Endothelial cell of umbilical vein (primary cell): ENCODE results near the gene SSTR3. TPM values are rescaled to one million over a fixed set of nuclear protein-coding genes. Genes with fewer than 3 reads are reported as not detected.

Source experiments
- Bru-seq: library from RNA; stranded (reverse); fragments of 400-500 nt; gene quantifications from one replicate; lab custom pipeline; 2021; lab: Mats Ljungman, UMichigan
- BruChase-seq, 2 experiments: library from RNA; stranded (reverse); fragments of 400-500 nt; gene quantifications; one replicate each; lab custom pipeline; 2021; lab: Mats Ljungman, UMichigan
- BruUV-seq: library from RNA; stranded (reverse); fragments of 400-500 nt; replicated peaks from 2 replicates; lab custom pipeline; 2021; lab: Mats Ljungman, UMichigan
- CTCF ChIA-PET: fragments of 300-600, 350-600 bp; sonication (Branson Sonifier 250); formaldehyde crosslinking; loops from one replicate; lab custom pipeline; 2021; ENCODE audit warnings: antibody characterized with exemption, inconsistent platforms; lab: Charles Lee
- POLR2A ChIA-PET: fragments of 300-600, 350-600 bp; sonication (Branson Sonifier 250); formaldehyde crosslinking; loops from one replicate; lab custom pipeline; 2021; ENCODE audit warnings: antibody characterized with exemption, inconsistent platforms; lab: Charles Lee
- DNase-seq: peaks from one replicate; pipeline ENCODE4 v3.0.0-alpha.2; 2011; ENCODE audit warnings: low read depth, low spot score
- FAIRE-seq: peaks from 2 replicates; lab custom pipeline; 2011; peaks lifted over from hg19 to GRCh38; lab: Jason Lieb, UNC
- H2AFZ ChIP-seq: 2 replicates; pipeline ENCODE4 v1.6.0; 2012; ENCODE audit warnings: low read depth, low read length, control low read depth, inconsistent platforms
- H3K27ac ChIP-seq: 2 replicates; pipeline ENCODE4 v1.5.1; 2011; ENCODE audit warnings: low read depth, mild to moderate bottlenecking, control low read depth, low read length, moderate library complexity; ENCODE audit not compliant: insufficient read depth
- H3K27me3 ChIP-seq, 2 experiments: 2 replicates each; pipeline versions ENCODE4 v1.6.0 to v1.6.1; 2011; ENCODE audit warnings: low read length in 2 of 2, mixed read lengths in 1 of 2; ENCODE audit not compliant: control insufficient read depth in 2 of 2, insufficient read depth in 2 of 2
- H3K36me3 ChIP-seq, 2 experiments: 2 replicates in 1 of 2; 3 replicates in 1 of 2; pipeline ENCODE4 v1.5.1; 2011; ENCODE audit warnings: low read length in 2 of 2, mild to moderate bottlenecking in 1 of 2, moderate library complexity in 1 of 2; ENCODE audit not compliant: control insufficient read depth in 2 of 2, insufficient read depth in 2 of 2; ENCODE audit errors: extremely low read depth in 1 of 2
- H3K4me1 ChIP-seq: 3 replicates; pipeline ENCODE4 v1.5.1; 2011; ENCODE audit warnings: mild to moderate bottlenecking, low read length; ENCODE audit not compliant: control insufficient read depth, insufficient read depth; ENCODE audit errors: extremely low read depth
- H3K4me2 ChIP-seq: 2 replicates; pipeline ENCODE4 v1.6.1; 2011; ENCODE audit warnings: low read length, control low read depth, mixed read lengths; ENCODE audit not compliant: insufficient read depth
- H3K4me3 ChIP-seq, 3 experiments: fragments of 200-600 bp in 1 of 3; sonication (generic), shearing (Covaris generic) in 1 of 3; replicated peaks in 1 of 3; 2 replicates each; pipeline ENCODE4 v1.5.1; 2011 to 2016; ENCODE audit warnings: control low read depth in 3 of 3, low read length in 3 of 3, mild to moderate bottlenecking in 2 of 3, inconsistent platforms in 1 of 3, low read depth in 1 of 3, moderate library complexity in 1 of 3; ENCODE audit not compliant: insufficient read depth in 1 of 3
- H3K79me2 ChIP-seq: 2 replicates; pipeline ENCODE4 v1.6.0; 2012; ENCODE audit warnings: low read length, inconsistent platforms; ENCODE audit not compliant: control insufficient read depth, insufficient read depth
- H3K9ac ChIP-seq: replicated peaks from 2 replicates; pipeline ENCODE3; 2011; ENCODE audit warnings: low read length, control low read depth; ENCODE audit not compliant: insufficient read depth; ENCODE audit errors: extremely low read depth
- H3K9me1 ChIP-seq: replicated peaks from 3 replicates; pipeline ENCODE4 v1.6.0; 2011; ENCODE audit warnings: mild to moderate bottlenecking, low read length; ENCODE audit not compliant: control insufficient read depth, insufficient read depth; ENCODE audit errors: extremely low read depth
- H3K9me3 ChIP-seq: replicated peaks from 2 replicates; pipeline ENCODE4 v1.5.1; 2012; ENCODE audit warnings: low read length, inconsistent platforms; ENCODE audit not compliant: control insufficient read depth, insufficient read depth
- H4K20me1 ChIP-seq: replicated peaks from 2 replicates; pipeline ENCODE3; 2011; ENCODE audit warnings: mild to moderate bottlenecking, low read length; ENCODE audit not compliant: control insufficient read depth, insufficient read depth; ENCODE audit errors: extremely low read depth
- EZH2 ChIP-seq: IDR thresholded peaks from 2 replicates; pipeline ENCODE4 v1.6.1; 2012; ENCODE audit warnings: borderline replicate concordance, low read depth, mild to moderate bottlenecking, moderate library complexity, low read length, inconsistent platforms; ENCODE audit not compliant: severe bottlenecking
- GATA2 ChIP-seq: IDR thresholded peaks from 2 replicates; pipeline ENCODE4 v1.7.0; 2011; ENCODE audit warnings: low read depth, mild to moderate bottlenecking, moderate library complexity, mixed read lengths, low read length; ENCODE audit not compliant: insufficient read length, insufficient read depth
- JUN ChIP-seq: IDR thresholded peaks from 2 replicates; pipeline ENCODE4 v1.6.1; 2011; ENCODE audit warnings: borderline replicate concordance, low read depth; ENCODE audit not compliant: insufficient read length, insufficient read depth
- MAX ChIP-seq: IDR thresholded peaks from 2 replicates; pipeline ENCODE4 v1.6.1; 2011; ENCODE audit not compliant: insufficient read depth, insufficient read length
- POLR2A ChIP-seq: IDR thresholded peaks from 2 replicates; pipeline ENCODE4 v1.6.1; 2012; ENCODE audit warnings: low read depth, mild to moderate bottlenecking, control low read depth, low read length
- POLR2AphosphoS5 ChIP-seq: IDR thresholded peaks from 2 replicates; pipeline ENCODE4 v1.6.1; 2012; ENCODE audit warnings: low read depth, mild to moderate bottlenecking, control low read depth, low read length, moderate library complexity; ENCODE audit not compliant: insufficient read depth
- dilution Hi-C: fragments of 300-500 bp; cut with MboI; formaldehyde crosslinking; loops from one replicate; pipeline ENCODE4 v1.15.0; 2019; ENCODE audit warnings: low sequenced_read_pairs; ENCODE audit not compliant: extremely low pct_ligation_motif_present
- intact Hi-C: fragments of 100-400 bp; cut with micrococcal nuclease; formaldehyde crosslinking; loops from one replicate; pipeline ENCODE4 v1.10.0; 2022
- long read RNA-seq: library from polyadenylated mRNA; stranded (forward); transcript quantifications from one replicate; pipeline ENCODE4 v2.0.0, GENCODE V29; 2021
- polyA minus RNA-seq, 3 experiments: library from RNA; depleted of rRNA, polyadenylated mRNA; stranded (reverse); fragments of >200 nt; gene quantifications; 1 replicate in 1 of 3; 2 replicates in 2 of 3; pipeline ENCODE4 v1.2.3, GENCODE V29; 2011
- polyA plus RNA-seq, 4 experiments: library from polyadenylated mRNA; depleted of rRNA in 3 of 4; stranded (reverse) in 3 of 4; unstranded in 1 of 4; fragments of >200 nt; gene quantifications; 2 replicates each; pipeline versions ENCODE4 v1.2.1 to v1.2.3, GENCODE V29; 2011 to 2012; ENCODE audit warnings: missing spikeins in 1 of 4
- total RNA-seq: library from RNA; stranded (reverse); gene quantifications from 2 replicates; pipeline ENCODE4 v1.2.3, GENCODE V29; 2021

Gene SSTR3
- total RNA-seq, result not detected in 2 replicates
- not detected in 2 replicates for polyA plus RNA-seq
- polyA plus RNA-seq (2011; cell fraction: cytosol; rRNA removed), result not detected in 2 replicates
- polyA plus RNA-seq (2011; cell fraction: nucleus; rRNA removed), result not detected in 2 replicates
- polyA plus RNA-seq (2012), result not detected in 2 replicates
- not detected in 2 replicates for polyA minus RNA-seq
- not detected for polyA minus RNA-seq (2011; cell fraction: cytosol; rRNA and poly(A)+ RNA removed)
- not detected in 2 replicates for polyA minus RNA-seq (2011; cell fraction: nucleus; rRNA and poly(A)+ RNA removed)
- Bru-seq, nascent RNA, result not detected
- BruChase-seq, experiment 1, labeled RNA remaining after a 6-hour chase, result percentile 0 among the genes with signal in this experiment
- BruChase-seq, experiment 2, labeled RNA remaining after a 2-hour chase, result not detected
- long read RNA-seq, result 0 reads

GRCh38 chr22:37212174-37212906, at the start of gene SSTR3:
TSS of gene SSTR3 (minus strand) at chr22:37212477. CDS start at chr22:37207803, 4,674 bp downstream.
- BruUV-seq, result no TSS peak
- Histone ChIP-seq H3K9ac (no peak within 1 kb of the TSS), H3K9me3 (no peaks in the 10 kb centered on the region), H3K4me3 (no peak within 1 kb of the TSS), H3K9me1 (no peaks in the 10 kb centered on the region), H3K79me2 (no peaks in the 10 kb centered on the region), H3K27ac (no peak within 1 kb of the TSS), H3K36me3 (no peaks in the 10 kb centered on the region), H2AFZ (no peak within 1 kb of the TSS), H4K20me1 (no peaks in the 10 kb centered on the region), H3K4me2 (no peak within 1 kb of the TSS), H3K27me3 (peaks cover 0 to 3% of the 10 kb centered on the region in 2 experiments), H3K4me1 (no peaks in the 10 kb centered on the region)
- TF ChIP-seq POLR2A (no peak), JUN (no peak), MAX (no peak), GATA2 (no peak), POLR2AphosphoS5 (no peak), EZH2 (peak; percentile 48)
- no peak for FAIRE-seq
- intact Hi-C loops (no loop called here), dilution Hi-C loops (no loop called here)
- ChIA-PET POLR2A (no interaction called here), CTCF (no interaction called here)
- no peak for DNase-seq
